Uterus (tissue), 2 donors: Measurements from ENCODE around the gene RPS15.

Experiments
- POLR2A ChIP-seq, 2 donors: fragments of 450-650 bp; IDR thresholded peaks; one replicate each; pipeline ENCODE4 v1.6.1; 2016; ENCODE audit warnings: antibody characterized with exemption in 2 of 2, mild to moderate bottlenecking in 1 of 2, moderate library complexity in 1 of 2
- TF ChIP-seq, protein P1 (sequence below), 4 experiments: fragments of 200-600 bp in 2 of 4; fragments of 450-650 bp in 2 of 4; sonication (generic) in 2 of 4; IDR thresholded peaks; one replicate each; pipeline ENCODE4 v1.5.1; 2016 to 2019; ENCODE audit warnings: antibody characterized with exemption in 4 of 4, mild to moderate bottlenecking in 2 of 4, moderate library complexity in 1 of 4

DNA sequence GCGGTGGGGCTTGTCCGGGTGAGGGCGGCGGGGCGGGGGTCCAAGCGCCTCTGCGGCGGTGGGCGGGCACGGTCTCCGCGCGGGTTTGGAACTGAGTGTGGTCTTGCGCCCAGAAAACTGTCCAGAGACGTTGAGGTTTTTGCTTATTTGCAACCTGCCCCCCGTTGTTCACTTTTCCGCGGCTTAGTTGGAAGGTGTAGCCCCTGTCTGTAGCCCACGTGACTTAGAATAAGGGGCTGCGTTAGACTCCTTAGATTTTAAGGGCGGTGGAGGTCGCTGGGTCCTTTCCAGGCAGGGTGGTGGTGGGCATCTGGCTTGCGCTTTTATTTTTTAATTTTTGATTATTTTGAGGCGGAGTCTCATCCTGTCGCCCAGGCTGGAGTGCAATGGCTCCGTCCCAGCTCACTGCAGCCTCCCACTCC is 748 bp downstream of the RPS15 start:
- TF ChIP-seq, protein P1, sequence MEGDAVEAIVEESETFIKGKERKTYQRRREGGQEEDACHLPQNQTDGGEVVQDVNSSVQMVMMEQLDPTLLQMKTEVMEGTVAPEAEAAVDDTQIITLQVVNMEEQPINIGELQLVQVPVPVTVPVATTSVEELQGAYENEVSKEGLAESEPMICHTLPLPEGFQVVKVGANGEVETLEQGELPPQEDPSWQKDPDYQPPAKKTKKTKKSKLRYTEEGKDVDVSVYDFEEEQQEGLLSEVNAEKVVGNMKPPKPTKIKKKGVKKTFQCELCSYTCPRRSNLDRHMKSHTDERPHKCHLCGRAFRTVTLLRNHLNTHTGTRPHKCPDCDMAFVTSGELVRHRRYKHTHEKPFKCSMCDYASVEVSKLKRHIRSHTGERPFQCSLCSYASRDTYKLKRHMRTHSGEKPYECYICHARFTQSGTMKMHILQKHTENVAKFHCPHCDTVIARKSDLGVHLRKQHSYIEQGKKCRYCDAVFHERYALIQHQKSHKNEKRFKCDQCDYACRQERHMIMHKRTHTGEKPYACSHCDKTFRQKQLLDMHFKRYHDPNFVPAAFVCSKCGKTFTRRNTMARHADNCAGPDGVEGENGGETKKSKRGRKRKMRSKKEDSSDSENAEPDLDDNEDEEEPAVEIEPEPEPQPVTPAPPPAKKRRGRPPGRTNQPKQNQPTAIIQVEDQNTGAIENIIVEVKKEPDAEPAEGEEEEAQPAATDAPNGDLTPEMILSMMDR (IDR thresholded peaks at IDR 0.05): no peak
- no peak for TF ChIP-seq POLR2A (IDR thresholded peaks at IDR 0.05)
